Measurements from ENCODE around the gene CLEC18A.

Gene CLEC18A

GRCh38 chr16:69916462-69916861 lies 34.7 kb upstream of the CLEC18A start:
- Histone ChIP-seq H3K4me3 (no peak overlapping the region), H3K9ac (no peak overlapping the region), H3K27ac (no peak overlapping the region), H3K4me2 (no peak overlapping the region), H3K9me3 (replicated peaks in 1 of 11) (no peaks in the 10 kb centered on the region), H3K36me3 (peaks cover 4 to 92% (median 24%) of the 10 kb centered on the region in 11 experiments; a peak in 15 of 22 replicates), H4K20me1 (no peaks in the 10 kb centered on the region), H3K4me1 (peaks cover 0 to 6% (median under 1%) of the 10 kb centered on the region in 10 experiments; a peak in 10 of 20 replicates), H3K27me3 (no peaks in the 10 kb centered on the region)
- TF ChIP-seq Cebpa-rat (IDR thresholded peaks at IDR 0.05): no peak

GRCh38 chr16:69917311-69917710 lies 33.8 kb upstream of the CLEC18A start:
- H3K27ac ChIP-seq: no peak overlapping the region
- H3K4me1 ChIP-seq: peaks cover 0 to 5% (median 4%) of the 10 kb centered on the region in 10 experiments; a peak in 14 of 20 replicates
- TF ChIP-seq Cebpa-rat (IDR thresholded peaks at IDR 0.05): no peak
- H3K27me3 ChIP-seq: no peaks in the 10 kb centered on the region
- H4K20me1 ChIP-seq: no peaks in the 10 kb centered on the region
- no peaks in the 10 kb centered on the region for H3K9me3 ChIP-seq (replicated peaks in 1 of 11)
- H3K9ac ChIP-seq: no peak overlapping the region
- H3K4me2 ChIP-seq: no peak overlapping the region
- no peak overlapping the region for H3K4me3 ChIP-seq
- peaks cover 4 to 87% (median 24%) of the 10 kb centered on the region in 11 experiments; a peak in 15 of 22 replicates for H3K36me3 ChIP-seq

- no peaks in the 10 kb centered on the region for H4K20me1 ChIP-seq
- H3K27me3 ChIP-seq: no peaks in the 10 kb centered on the region
- H3K4me2 ChIP-seq: no peak overlapping the region
- H3K4me1 ChIP-seq: peaks cover 0 to 9% (median 8%) of the 10 kb centered on the region in 10 experiments; a peak in 15 of 20 replicates
- no peaks in the 10 kb centered on the region for H3K9me3 ChIP-seq (replicated peaks in 1 of 11)
- H3K36me3 ChIP-seq: peaks cover 4 to 86% (median 24%) of the 10 kb centered on the region in 11 experiments; a peak in 15 of 22 replicates
- H3K27ac ChIP-seq: no peak overlapping the region
- H3K4me3 ChIP-seq: no peak overlapping the region
- no peak for TF ChIP-seq Cebpa-rat (IDR thresholded peaks at IDR 0.05)
- H3K9ac ChIP-seq: no peak overlapping the region
These were observed 33.4 kb upstream of the CLEC18A start for GRCh38 chr16:69917739-69918138.

GRCh38 chr16:69918241-69918640 lies 32.9 kb upstream of the CLEC18A start:
- Histone ChIP-seq H3K9me3 (replicated peaks in 1 of 11) (no peaks in the 10 kb centered on the region), H3K27me3 (no peaks in the 10 kb centered on the region), H3K4me1 (peaks cover 0 to 14% (median 12%) of the 10 kb centered on the region in 10 experiments; a peak in 15 of 20 replicates), H4K20me1 (no peaks in the 10 kb centered on the region), H3K4me2 (no peak overlapping the region), H3K4me3 (no peak overlapping the region), H3K27ac (no peak overlapping the region), H3K36me3 (peaks cover 4 to 84% (median 24%) of the 10 kb centered on the region in 11 experiments; a peak in 15 of 22 replicates), H3K9ac (no peak overlapping the region)
- TF ChIP-seq Cebpa-rat (IDR thresholded peaks at IDR 0.05): no peak

- peaks cover under 1 to 42% (median 36%) of the 10 kb centered on the region in 10 experiments; a peak in 17 of 20 replicates for H3K4me1 ChIP-seq
- no peak overlapping the region for H3K4me2 ChIP-seq
- TF ChIP-seq Cebpa-rat (IDR thresholded peaks at IDR 0.05): no peak
- 0 out of 22 replicates have a peak, but pooled peaks cover 0 to 4% (median 0%) of the 10 kb centered on the region in 11 experiments for H3K27me3 ChIP-seq
- no peak overlapping the region for H3K9ac ChIP-seq
- no peak overlapping the region for H3K4me3 ChIP-seq
- H3K9me3 ChIP-seq (replicated peaks in 1 of 11): no peaks in the 10 kb centered on the region
- H4K20me1 ChIP-seq: peaks cover 0 to 23% (median 0%) of the 10 kb centered on the region in 11 experiments; a peak in 5 of 22 replicates
- no peak overlapping the region for H3K27ac ChIP-seq
- peaks cover 4 to 77% (median 25%) of the 10 kb centered on the region in 11 experiments; a peak in 15 of 22 replicates for H3K36me3 ChIP-seq
These were observed 30.0 kb upstream of the CLEC18A start for GRCh38 chr16:69921127-69921526.

- Histone ChIP-seq H3K9ac (no peak overlapping the region), H4K20me1 (peaks cover 0 to 33% (median 0%) of the 10 kb centered on the region in 11 experiments; a peak in 9 of 22 replicates), H3K4me2 (peak overlapping the region in 8 of 11 experiments; percentile 18 to 68 (median 51); a peak in 14 of 22 replicates), H3K9me3 (replicated peaks in 1 of 11) (no peaks in the 10 kb centered on the region), H3K27me3 (0 out of 22 replicates have a peak, but pooled peaks cover 0 to 4% (median 0%) of the 10 kb centered on the region in 11 experiments), H3K4me1 (peaks cover 11 to 53% (median 47%) of the 10 kb centered on the region in 10 experiments), H3K27ac (no peak overlapping the region), H3K4me3 (no peak overlapping the region), H3K36me3 (peaks cover 4 to 77% (median 30%) of the 10 kb centered on the region in 11 experiments; a peak in 15 of 22 replicates)
- no peak for TF ChIP-seq Cebpa-rat (IDR thresholded peaks at IDR 0.05)
These were observed 28.9 kb upstream of the CLEC18A start for GRCh38 chr16:69922200-69922599.

- Histone ChIP-seq H3K27ac (peak overlapping the region in 4 of 11 experiments; percentile 13 to 45 (median 40); a peak in 7 of 22 replicates), H3K36me3 (peaks cover 0 to 78% (median 16%) of the 10 kb centered on the region in 11 experiments; a peak in 13 of 22 replicates), H3K4me3 (no peak overlapping the region), H3K9ac (peak overlapping the region in 3 of 11 experiments; percentile 1 to 44 (median 37); a peak in 3 of 22 replicates), H4K20me1 (peaks cover 0 to 53% (median 0%) of the 10 kb centered on the region in 11 experiments; a peak in 9 of 22 replicates), H3K9me3 (replicated peaks in 1 of 11) (no peaks in the 10 kb centered on the region), H3K4me1 (peaks cover 14 to 73% (median 66%) of the 10 kb centered on the region in 10 experiments), H3K4me2 (peak overlapping the region in 9 of 11 experiments; percentile 15 to 89 (median 59); a peak in 17 of 22 replicates), H3K27me3 (0 out of 22 replicates have a peak, but pooled peaks cover 0 to 4% (median 0%) of the 10 kb centered on the region in 11 experiments)
- TF ChIP-seq Cebpa-rat (IDR thresholded peaks at IDR 0.05): no peak
These were observed 26.9 kb upstream of the CLEC18A start for GRCh38 chr16:69924041-69924775.

GRCh38 chr16:69924777-69925191 lies 26.4 kb upstream of the CLEC18A start:
- TF ChIP-seq Cebpa-rat (IDR thresholded peaks at IDR 0.05): no peak
- Histone ChIP-seq H3K36me3 (peaks cover 3 to 78% (median 22%) of the 10 kb centered on the region in 11 experiments; a peak in 14 of 22 replicates), H3K4me3 (no peak overlapping the region), H4K20me1 (peaks cover 0 to 59% (median 0%) of the 10 kb centered on the region in 11 experiments; a peak in 10 of 22 replicates), H3K9me3 (replicated peaks in 1 of 11) (no peaks in the 10 kb centered on the region), H3K4me1 (peaks cover 14 to 79% (median 72%) of the 10 kb centered on the region in 10 experiments), H3K27me3 (0 out of 22 replicates have a peak, but pooled peaks cover 0 to 4% (median 0%) of the 10 kb centered on the region in 11 experiments), H3K9ac (no peak overlapping the region), H3K4me2 (peak overlapping the region in 7 of 11 experiments; percentile 22 to 90 (median 59); a peak in 11 of 22 replicates), H3K27ac (no peak overlapping the region)

- Histone ChIP-seq H3K27me3 (0 out of 22 replicates have a peak, but pooled peaks cover 0 to 4% (median 0%) of the 10 kb centered on the region in 11 experiments), H3K4me2 (peak overlapping the region in 7 of 11 experiments; percentile 22 to 90 (median 59); a peak in 10 of 22 replicates), H3K27ac (no peak overlapping the region), H3K9me3 (replicated peaks in 1 of 11) (no peaks in the 10 kb centered on the region), H4K20me1 (peaks cover 0 to 65% (median 0%) of the 10 kb centered on the region in 11 experiments; a peak in 10 of 22 replicates), H3K36me3 (peaks cover 6 to 78% (median 27%) of the 10 kb centered on the region in 11 experiments; a peak in 14 of 22 replicates), H3K4me1 (peaks cover 14 to 82% (median 72%) of the 10 kb centered on the region in 10 experiments), H3K4me3 (no peak overlapping the region), H3K9ac (no peak overlapping the region)
- TF ChIP-seq Cebpa-rat (IDR thresholded peaks at IDR 0.05): no peak
These were observed 25.8 kb upstream of the CLEC18A start for GRCh38 chr16:69925311-69925710.

All from BLaER1 treated with 17β-estradiol and CSF1 and Interleukin-3, amounts not matched to agents 10 nM and 100 nM (cell line).